HG03280 (cell line): ENCODE measurements around the gene AFG1L.
"Not testable (repeated sequence)": the region's sequence is repeated elsewhere in the genome, so short reads cannot be mapped to it uniquely, and the experiment has no call there.

ENCODE experiments used
- ATAC-seq: cut with Tn5 transposase; IDR thresholded peaks from one replicate; pipeline ENCODE4 v1.9.1; 2021; ENCODE audit warnings: mild to moderate bottlenecking, moderate library complexity; ENCODE audit not compliant: unreplicated experiment

The AFG1L gene

GRCh38 chr6:108449717-108450116 is 154.9 kb downstream of the AFG1L start:
- not testable (repeated sequence) for ATAC-seq

GRCh38 chr6:108451816-108452215 is 157.0 kb downstream of the AFG1L start:
- no peak for ATAC-seq

DNA sequence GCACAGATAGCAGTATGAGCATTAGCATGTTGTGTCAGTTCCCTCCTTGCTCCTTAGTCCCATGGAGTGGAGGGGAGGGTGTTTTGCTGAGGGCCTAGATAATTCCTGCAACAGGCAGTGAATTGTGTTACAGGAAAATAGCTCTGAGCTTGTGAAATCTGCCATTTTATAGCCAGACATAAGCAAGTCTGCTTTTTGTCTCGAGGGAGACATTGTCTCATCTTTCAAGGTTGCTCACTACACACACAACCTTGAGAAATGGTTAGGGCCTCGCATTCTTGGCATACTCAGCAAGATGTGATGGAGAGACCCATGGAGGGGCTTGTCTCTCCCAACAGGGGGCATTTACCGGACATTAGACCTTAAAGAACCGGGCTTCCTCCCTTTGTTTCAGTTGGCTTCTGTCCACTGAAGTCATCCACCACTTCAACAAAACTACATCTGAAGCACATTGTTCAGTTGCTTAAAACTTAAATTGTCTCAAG is 157.9 kb downstream of the AFG1L start:
- no peak for ATAC-seq

- ATAC-seq: no peak
Observed at GRCh38 chr6:108453601-108454185, 158.8 kb downstream of the AFG1L start.

DNA sequence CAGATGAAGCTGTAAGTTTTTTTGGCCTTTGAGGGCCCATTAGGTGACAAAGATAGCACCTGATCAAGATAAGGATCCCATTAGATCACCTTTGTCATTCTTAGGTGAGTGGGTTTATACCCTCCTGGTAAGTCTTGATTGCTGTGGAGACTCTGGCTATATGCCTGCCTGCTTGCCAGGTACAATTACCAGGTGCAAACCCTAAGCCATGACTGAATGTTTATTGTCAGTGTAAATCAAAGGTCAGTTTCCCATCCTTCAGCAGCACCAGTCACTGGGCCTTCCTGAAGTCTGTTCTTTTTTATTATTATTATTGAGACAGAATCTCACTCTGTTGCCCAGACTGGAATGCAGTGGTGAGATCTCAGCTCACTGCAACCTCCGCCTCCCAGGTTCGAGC is 159.5 kb downstream of the AFG1L start:
- ATAC-seq: no peak

DNA sequence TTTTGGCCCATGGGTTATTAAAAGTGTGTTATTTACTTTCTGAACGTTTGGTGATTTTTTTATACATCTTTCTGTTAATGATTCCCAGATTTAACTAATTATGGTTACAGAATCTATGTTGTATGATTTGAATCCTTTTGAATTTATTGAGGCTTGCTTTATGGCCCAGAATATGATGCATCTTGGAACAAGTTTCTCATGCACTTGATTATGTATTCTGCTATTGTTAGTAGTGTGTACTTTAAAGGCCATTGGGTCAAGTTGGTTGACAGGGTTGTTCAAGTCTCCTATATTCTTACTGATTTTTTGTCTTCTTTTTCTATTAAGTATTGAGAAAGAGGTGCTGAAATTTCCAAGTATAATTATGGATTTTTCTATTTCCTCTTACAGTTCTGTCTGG is 160.8 kb downstream of the AFG1L start:
- no peak for ATAC-seq

DNA sequence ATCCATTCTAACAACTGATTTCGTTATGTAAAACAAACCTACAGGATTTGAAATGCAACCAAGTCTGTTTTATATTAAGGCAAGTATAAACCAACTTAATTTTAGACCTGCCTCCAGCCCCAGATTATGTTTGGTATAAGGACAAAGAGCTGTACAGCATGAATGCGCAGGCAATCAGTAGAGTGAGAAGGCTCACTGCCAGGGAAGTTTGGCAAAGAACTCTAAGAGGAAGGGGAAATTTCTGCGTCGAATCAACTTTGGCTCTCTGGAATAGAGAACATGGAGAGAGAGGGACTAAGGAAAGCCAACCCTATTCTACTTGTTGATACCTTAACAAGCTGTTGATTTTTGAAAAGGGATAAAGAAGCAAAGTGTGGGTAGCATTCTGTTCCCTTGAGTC is 168.9 kb downstream of the AFG1L start:
- ATAC-seq: no peak

GRCh38 chr6:108464418-108465097 is 169.7 kb downstream of the AFG1L start:
- ATAC-seq: no peak

DNA sequence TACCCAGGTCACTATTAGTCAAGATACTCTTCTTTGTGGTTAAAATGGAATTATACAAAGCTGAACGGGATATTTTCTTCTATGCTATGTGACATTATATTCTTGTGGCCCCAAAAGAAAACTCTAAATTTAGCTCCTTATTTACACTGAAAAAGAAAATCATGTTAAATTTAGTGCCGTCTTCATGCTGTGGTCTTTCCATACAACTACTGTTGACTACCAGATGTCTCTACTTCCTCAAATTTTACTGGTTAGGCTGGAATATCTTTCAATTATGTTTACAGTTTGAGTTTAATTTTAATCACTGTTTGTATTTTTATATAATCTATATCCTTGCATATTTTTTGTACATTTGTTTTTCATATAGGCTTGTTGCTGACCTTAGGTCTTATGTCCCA is 170.2 kb downstream of the AFG1L start:
- ATAC-seq: no peak

- ATAC-seq: no peak
Observed at GRCh38 chr6:108468346-108468745, 173.5 kb downstream of the AFG1L start.

- no peak for ATAC-seq
Observed at GRCh38 chr6:108469316-108469715, 174.5 kb downstream of the AFG1L start.

DNA sequence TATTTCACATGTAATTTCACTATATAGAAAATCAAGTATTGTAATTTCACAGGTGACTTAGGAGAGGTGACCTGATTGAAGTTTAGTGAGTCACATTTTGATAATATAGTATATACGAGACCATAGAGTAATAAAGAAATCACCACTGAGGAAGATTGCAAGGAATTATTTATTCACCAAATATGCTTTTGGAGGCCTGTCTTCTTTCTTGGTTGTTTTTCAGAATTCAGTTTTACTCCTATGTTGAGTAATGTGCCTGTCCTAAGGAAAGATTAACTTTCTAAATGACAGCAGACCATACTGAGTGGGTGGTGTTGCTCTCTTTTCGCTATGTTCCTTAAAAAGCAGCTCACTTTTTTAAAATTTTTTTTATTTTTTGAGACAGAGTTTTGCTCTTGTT is 178.3 kb downstream of the AFG1L start:
- no peak for ATAC-seq

DNA sequence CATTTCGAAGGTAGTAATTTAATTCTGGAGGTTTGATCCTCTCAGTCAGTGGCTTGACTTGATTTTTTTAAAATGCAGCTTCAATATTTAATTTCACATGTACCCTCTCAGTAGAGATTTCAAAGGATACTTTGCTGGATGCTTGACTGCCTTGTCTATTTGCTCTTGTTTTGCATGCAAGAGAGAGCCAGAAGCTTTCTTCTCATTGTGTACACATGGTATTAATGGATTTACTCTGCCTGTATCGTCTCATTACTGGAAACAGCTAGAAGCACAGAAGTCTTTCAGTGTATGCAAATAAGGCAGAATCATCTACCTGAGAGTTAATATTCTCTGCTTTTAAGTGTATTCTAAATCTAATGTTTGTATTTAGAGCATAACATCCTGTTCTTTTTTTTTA is 181.5 kb downstream of the AFG1L start:
- ATAC-seq: no peak

DNA sequence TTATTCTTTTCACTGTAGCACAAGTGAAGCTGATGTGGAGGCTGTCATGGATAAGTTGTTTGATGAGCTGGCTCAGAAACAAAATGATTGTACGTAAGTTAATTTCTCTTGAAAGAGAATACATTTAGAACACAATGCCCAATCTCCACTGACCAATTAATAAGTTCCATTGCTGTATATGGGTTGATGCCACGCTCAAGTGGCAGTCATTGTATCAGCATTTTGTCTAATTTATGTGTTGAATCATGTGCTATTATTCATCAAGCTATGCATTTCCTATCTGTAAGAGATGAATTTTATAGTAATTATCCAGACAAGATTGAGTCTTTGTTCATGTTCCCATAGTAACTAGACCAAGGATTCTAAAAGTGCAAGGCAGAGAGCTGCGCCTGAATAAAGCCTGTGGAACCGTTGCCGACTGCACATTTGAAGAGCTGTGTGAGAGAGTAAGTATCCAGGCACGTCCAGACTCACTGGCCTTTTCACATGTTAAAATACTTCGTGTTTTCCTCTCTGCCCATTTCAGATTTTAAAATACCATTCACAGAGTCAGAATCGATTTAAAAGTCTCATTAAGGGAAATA is 182.1 kb downstream of the AFG1L start:
- no peak for ATAC-seq

DNA sequence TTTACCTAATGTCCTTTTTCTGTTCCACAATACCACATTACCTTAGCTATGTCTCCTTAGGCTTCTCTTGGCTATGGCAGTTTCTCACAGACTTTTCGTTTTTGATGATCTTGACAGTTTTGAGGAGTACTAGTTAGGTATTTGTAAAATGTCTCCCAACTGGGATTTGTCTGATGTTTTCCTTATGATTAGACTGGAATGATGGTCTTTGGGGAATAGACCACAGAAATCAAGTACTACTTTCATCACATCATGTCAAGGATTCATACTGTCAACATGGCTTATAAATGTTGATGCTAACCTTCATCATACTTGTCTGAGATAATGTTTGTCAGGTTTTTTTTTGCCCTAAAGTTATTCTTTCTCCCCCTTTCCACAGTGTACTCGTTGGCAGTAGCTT is 187.7 kb downstream of the AFG1L start:
- ATAC-seq: no peak

DNA sequence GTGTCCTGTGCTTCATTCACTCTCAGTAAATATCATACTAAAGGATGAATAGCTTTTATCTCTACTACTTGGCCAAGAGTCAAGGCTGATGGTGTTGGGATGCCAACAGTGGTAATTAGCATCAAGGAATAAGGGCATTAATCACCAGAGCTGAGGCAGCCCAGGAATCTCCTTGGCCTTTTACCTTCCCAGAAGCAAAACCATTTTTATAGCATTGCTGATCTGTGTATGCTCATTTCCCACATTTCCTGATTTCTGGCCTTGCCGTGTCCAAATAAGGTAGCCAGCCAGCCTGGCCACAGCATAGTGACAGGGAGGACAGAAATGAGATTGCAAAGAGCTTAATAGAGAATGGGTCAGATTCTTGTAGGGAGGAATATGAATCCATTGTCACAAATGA is 189.2 kb downstream of the AFG1L start:
- no peak for ATAC-seq

- ATAC-seq: no peak
Observed at GRCh38 chr6:108489699-108490098, 194.8 kb downstream of the AFG1L start.

GRCh38 chr6:108492131-108492766 is 197.4 kb downstream of the AFG1L start:
- no peak for ATAC-seq

GRCh38 chr6:108494434-108494833 is 199.6 kb downstream of the AFG1L start:
- no peak for ATAC-seq

DNA sequence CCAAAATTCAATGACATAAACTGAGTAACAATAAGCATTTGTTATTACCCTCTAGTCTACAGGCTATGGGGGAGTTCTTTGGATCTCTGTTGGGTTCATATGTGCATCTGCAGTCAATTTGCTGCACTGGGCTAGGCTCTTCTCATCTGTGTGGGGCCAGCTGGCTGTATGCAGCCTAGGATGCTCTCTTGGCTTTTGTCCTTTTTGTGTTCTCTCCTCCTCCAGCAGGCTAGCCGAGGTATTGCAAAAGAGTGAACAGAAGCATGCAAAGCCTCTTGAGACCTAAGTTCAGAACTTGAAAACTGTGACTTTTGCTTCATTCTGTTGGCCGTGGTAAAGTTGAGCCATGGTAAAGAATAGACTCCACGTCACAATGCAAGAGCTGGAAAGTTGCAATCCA is 203.0 kb downstream of the AFG1L start:
- ATAC-seq: no peak

DNA sequence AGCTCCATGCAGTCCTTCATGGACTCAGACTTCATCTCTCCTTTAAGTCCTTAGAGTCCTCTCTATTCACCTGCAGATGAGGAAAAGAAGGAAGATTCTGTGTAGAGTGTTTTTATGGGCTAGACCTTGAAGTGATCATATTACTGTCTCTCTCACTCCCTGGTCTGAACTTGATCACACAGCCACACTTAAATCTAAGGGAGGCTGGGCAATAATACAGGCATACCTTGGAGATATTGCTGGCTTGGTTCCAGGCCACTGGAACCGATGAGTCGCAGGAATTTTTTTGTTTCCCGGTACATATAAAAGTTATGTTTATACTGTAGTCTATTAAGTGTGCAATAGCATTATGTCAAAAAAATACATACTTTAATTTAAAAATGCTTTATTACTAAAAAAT is 206.7 kb downstream of the AFG1L start:
- ATAC-seq: no peak

DNA sequence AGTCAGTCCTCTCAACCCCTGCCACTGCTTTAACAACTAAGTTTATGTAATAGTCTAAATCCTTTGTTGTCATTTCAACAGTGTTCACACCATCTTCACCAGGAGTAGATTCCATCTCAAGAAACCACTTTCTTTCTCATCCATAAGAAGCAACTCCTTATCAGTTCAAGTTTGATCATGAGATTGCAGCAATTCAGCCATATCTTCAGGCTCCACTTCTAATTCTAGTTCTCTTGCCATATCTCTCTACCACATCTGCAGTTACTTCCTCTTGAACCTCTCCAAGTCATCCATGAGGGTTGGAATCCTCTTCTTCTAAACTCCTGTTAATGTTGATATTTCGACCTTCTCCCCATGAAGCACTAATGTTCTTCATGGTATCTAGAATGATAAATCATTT is 208.0 kb downstream of the AFG1L start:
- no peak for ATAC-seq
